ENCODE results near the gene COL23A1. TPM values are rescaled to one million over a fixed set of nuclear protein-coding genes. Genes with fewer than 3 reads are reported as not detected.
A peak's percentile ranks its signal among the peaks of the same experiment; 100 is the strongest.
"Not testable (repeated sequence)": the region's sequence is repeated elsewhere in the genome, so short reads cannot be mapped to it uniquely, and the experiment has no call there.

COL23A1 gene
- total RNA-seq, 1 experiment from 2014 or later = 5.7 TPM

GRCh38 chr5:178244576-178244975, 345.6 kb downstream of the COL23A1 start:
- peaks cover 71% of the 10 kb centered on the region for H3K4me1 ChIP-seq (ENCODE audit: low read length)
- H3K9ac ChIP-seq (ENCODE audit: low read length) = peak overlapping the region; percentile 56
- peak overlapping the region; percentile 83 for H3K27ac ChIP-seq (ENCODE audit: low read length)
- no peaks in the 10 kb centered on the region for H4K20me1 ChIP-seq (ENCODE audit: insufficient read depth, low read depth, low read length)
- H3K4me2 ChIP-seq (ENCODE audit: low read depth, low read length, poor library complexity, severe bottlenecking) = peak overlapping the region; percentile 20
- H2AFZ ChIP-seq (ENCODE audit: low read length) = no peak overlapping the region
- no peaks in the 10 kb centered on the region for H3K79me2 ChIP-seq (ENCODE audit: low read length)
- no peaks in the 10 kb centered on the region for H3K27me3 ChIP-seq (ENCODE audit: low read length)
- no peaks in the 10 kb centered on the region for H3K9me2 ChIP-seq (replicated peaks; ENCODE audit: insufficient read depth, low read length)
- H3K36me3 ChIP-seq (ENCODE audit: insufficient read depth, low read length) = no peaks in the 10 kb centered on the region
- H3K4me3 ChIP-seq (ENCODE audit: low read length) = no peak overlapping the region
- DNase-seq = peak; percentile 48
- H3K9me3 ChIP-seq (ENCODE audit: low read length) = no peaks in the 10 kb centered on the region

- Histone ChIP-seq H3K36me3 (ENCODE audit: insufficient read depth, low read length) (no peaks in the 10 kb centered on the region), H3K4me1 (ENCODE audit: low read length) (peaks cover 68% of the 10 kb centered on the region), H3K27ac (ENCODE audit: low read length) (no peak overlapping the region), H3K4me2 (ENCODE audit: low read depth, low read length, poor library complexity, severe bottlenecking) (no peak overlapping the region), H3K4me3 (ENCODE audit: low read length) (no peak overlapping the region), H3K9me2 (replicated peaks; ENCODE audit: insufficient read depth, low read length) (no peaks in the 10 kb centered on the region), H3K9ac (ENCODE audit: low read length) (no peak overlapping the region), H3K27me3 (ENCODE audit: low read length) (no peaks in the 10 kb centered on the region), H2AFZ (ENCODE audit: low read length) (no peak overlapping the region), H4K20me1 (ENCODE audit: insufficient read depth, low read depth, low read length) (no peaks in the 10 kb centered on the region), H3K9me3 (ENCODE audit: low read length) (no peaks in the 10 kb centered on the region), H3K79me2 (ENCODE audit: low read length) (no peaks in the 10 kb centered on the region)
- peak; percentile 38 for DNase-seq
These were observed 347.8 kb downstream of the COL23A1 start for GRCh38 chr5:178242416-178242815.

DNA sequence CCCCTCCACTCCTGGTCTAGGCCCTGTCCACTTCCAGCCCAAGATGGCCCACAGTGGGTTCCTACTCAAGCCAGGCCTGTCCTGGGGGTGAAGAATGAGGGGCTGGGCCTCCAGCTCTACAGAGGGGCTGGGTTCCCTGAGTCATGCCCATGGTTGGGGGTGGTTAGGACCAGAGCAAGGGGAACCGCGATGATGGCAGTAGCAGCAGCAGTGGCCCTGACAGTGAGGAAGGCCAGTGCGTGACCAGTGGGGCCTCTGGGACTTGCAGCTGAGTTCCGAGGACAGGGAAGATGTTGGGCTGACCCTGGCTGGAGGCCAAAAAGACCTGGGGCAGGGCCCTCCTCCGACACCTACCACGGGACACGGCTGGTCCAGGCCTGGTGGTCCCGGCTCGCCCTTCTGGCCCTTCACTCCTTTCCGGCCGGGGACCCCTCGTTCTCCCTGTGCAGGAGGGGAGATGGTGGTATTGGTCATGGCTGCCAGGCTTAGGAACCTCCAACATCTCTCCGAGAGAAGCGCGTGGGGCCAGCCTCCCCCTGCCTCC, 348.4 kb downstream of the COL23A1 start:
- Histone ChIP-seq H3K4me3 (ENCODE audit: low read length) (no peak overlapping the region), H3K9me3 (ENCODE audit: low read length) (no peaks in the 10 kb centered on the region), H3K79me2 (ENCODE audit: low read length) (no peaks in the 10 kb centered on the region), H3K27me3 (ENCODE audit: low read length) (no peaks in the 10 kb centered on the region), H2AFZ (ENCODE audit: low read length) (no peak overlapping the region), H3K36me3 (ENCODE audit: insufficient read depth, low read length) (no peaks in the 10 kb centered on the region), H3K4me1 (ENCODE audit: low read length) (peaks cover 61% of the 10 kb centered on the region), H3K27ac (ENCODE audit: low read length) (no peak overlapping the region), H3K9ac (ENCODE audit: low read length) (no peak overlapping the region), H4K20me1 (ENCODE audit: insufficient read depth, low read depth, low read length) (no peaks in the 10 kb centered on the region), H3K9me2 (replicated peaks; ENCODE audit: insufficient read depth, low read length) (no peaks in the 10 kb centered on the region), H3K4me2 (ENCODE audit: low read depth, low read length, poor library complexity, severe bottlenecking) (no peak overlapping the region)
- DNase-seq = no peak

GRCh38 chr5:178241231-178241663, 348.9 kb downstream of the COL23A1 start:
- no peak overlapping the region for H3K4me2 ChIP-seq (ENCODE audit: low read depth, low read length, poor library complexity, severe bottlenecking)
- no peak overlapping the region for H2AFZ ChIP-seq (ENCODE audit: low read length)
- DNase-seq = no peak

DNA sequence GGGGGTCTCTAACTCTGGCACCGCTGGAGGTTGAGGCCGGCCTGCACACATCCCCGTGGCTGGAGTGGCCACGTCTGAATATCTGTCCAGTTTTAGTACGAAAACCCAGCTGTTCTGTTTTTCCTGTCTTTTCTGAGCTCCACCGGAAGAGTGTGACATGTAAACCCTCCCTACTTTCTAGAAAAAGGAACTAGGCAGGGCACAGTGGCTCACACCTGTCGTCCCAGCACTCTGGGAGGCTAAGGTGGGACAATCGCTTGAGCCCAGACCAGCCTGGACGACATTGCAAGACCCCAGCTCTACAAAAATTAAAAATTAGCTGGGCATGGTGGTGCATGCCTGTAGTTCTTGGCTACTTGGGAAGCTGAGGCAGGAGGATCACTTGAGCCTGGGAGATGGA, 349.4 kb downstream of the COL23A1 start:
- Histone ChIP-seq H3K79me2 (ENCODE audit: low read length) (no peaks in the 10 kb centered on the region), H4K20me1 (ENCODE audit: insufficient read depth, low read depth, low read length) (no peaks in the 10 kb centered on the region), H3K36me3 (ENCODE audit: insufficient read depth, low read length) (no peaks in the 10 kb centered on the region), H3K4me1 (ENCODE audit: low read length) (peaks cover 51% of the 10 kb centered on the region), H2AFZ (ENCODE audit: low read length) (no peak overlapping the region), H3K4me3 (ENCODE audit: low read length) (no peak overlapping the region), H3K27ac (ENCODE audit: low read length) (peak overlapping the region; percentile 68), H3K9me3 (ENCODE audit: low read length) (no peaks in the 10 kb centered on the region), H3K9ac (ENCODE audit: low read length) (no peak overlapping the region), H3K27me3 (ENCODE audit: low read length) (no peaks in the 10 kb centered on the region), H3K9me2 (replicated peaks; ENCODE audit: insufficient read depth, low read length) (no peaks in the 10 kb centered on the region), H3K4me2 (ENCODE audit: low read depth, low read length, poor library complexity, severe bottlenecking) (no peak overlapping the region)
- DNase-seq = no peak

More at GRCh38 chr5:178241231-178241663, 348.9 kb downstream of the COL23A1 start:
- no peaks in the 10 kb centered on the region for H3K9me3 ChIP-seq (ENCODE audit: low read length)
- no peaks in the 10 kb centered on the region for H3K9me2 ChIP-seq (replicated peaks; ENCODE audit: insufficient read depth, low read length)
- H3K79me2 ChIP-seq (ENCODE audit: low read length) = no peaks in the 10 kb centered on the region
- H3K27me3 ChIP-seq (ENCODE audit: low read length) = no peaks in the 10 kb centered on the region
- H3K27ac ChIP-seq (ENCODE audit: low read length) = peak overlapping the region; percentile 68
- no peaks in the 10 kb centered on the region for H4K20me1 ChIP-seq (ENCODE audit: insufficient read depth, low read depth, low read length)
- peaks cover 56% of the 10 kb centered on the region for H3K4me1 ChIP-seq (ENCODE audit: low read length)
- H3K9ac ChIP-seq (ENCODE audit: low read length) = no peak overlapping the region
- no peak overlapping the region for H3K4me3 ChIP-seq (ENCODE audit: low read length)
- H3K36me3 ChIP-seq (ENCODE audit: insufficient read depth, low read length) = no peaks in the 10 kb centered on the region

DNA sequence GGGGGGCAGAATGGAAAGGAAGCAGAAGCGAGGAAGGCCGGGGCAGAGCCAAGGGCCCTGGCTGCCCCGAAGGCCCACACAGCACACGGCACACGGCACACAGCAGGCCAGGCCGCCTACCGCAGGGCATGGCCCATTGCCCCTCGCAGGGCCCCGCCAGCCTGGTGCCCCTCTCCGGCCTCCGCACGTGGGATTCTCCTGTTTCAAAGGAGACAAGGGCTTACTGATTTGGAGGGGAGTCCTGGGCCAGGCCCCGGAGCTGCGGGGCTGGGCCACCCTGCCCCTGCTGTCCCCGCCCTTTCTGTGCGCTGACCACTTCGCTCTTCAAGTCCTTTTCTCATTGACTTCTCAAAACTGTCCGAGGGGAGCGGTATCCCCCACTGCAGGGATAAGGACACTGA, 349.9 kb downstream of the COL23A1 start:
- Histone ChIP-seq H3K79me2 (ENCODE audit: low read length) (no peaks in the 10 kb centered on the region), H3K9me2 (replicated peaks; ENCODE audit: insufficient read depth, low read length) (no peaks in the 10 kb centered on the region), H4K20me1 (ENCODE audit: insufficient read depth, low read depth, low read length) (no peaks in the 10 kb centered on the region), H3K4me2 (ENCODE audit: low read depth, low read length, poor library complexity, severe bottlenecking) (no peak overlapping the region), H2AFZ (ENCODE audit: low read length) (no peak overlapping the region), H3K27ac (ENCODE audit: low read length) (peak overlapping the region; percentile 68), H3K36me3 (ENCODE audit: insufficient read depth, low read length) (no peaks in the 10 kb centered on the region), H3K4me3 (ENCODE audit: low read length) (no peak overlapping the region), H3K9ac (ENCODE audit: low read length) (no peak overlapping the region), H3K27me3 (ENCODE audit: low read length) (no peaks in the 10 kb centered on the region), H3K9me3 (ENCODE audit: low read length) (no peaks in the 10 kb centered on the region), H3K4me1 (ENCODE audit: low read length) (peaks cover 48% of the 10 kb centered on the region)
- no peak for DNase-seq

GRCh38 chr5:178239626-178240301, 350.4 kb downstream of the COL23A1 start:
- Histone ChIP-seq H3K9ac (ENCODE audit: low read length) (peak overlapping the region; percentile 33; the same call in 1 of the 2 replicates), H3K4me1 (ENCODE audit: low read length) (peaks cover 48% of the 10 kb centered on the region), H3K27ac (ENCODE audit: low read length) (peak overlapping the region; percentile 92)
- not testable (repeated sequence) for H3K4me2 ChIP-seq (ENCODE audit: low read depth, low read length, poor library complexity, severe bottlenecking); H2AFZ ChIP-seq (ENCODE audit: low read length); H4K20me1 ChIP-seq (ENCODE audit: insufficient read depth, low read depth, low read length); H3K9me2 ChIP-seq (replicated peaks; ENCODE audit: insufficient read depth, low read length); H3K9me3 ChIP-seq (ENCODE audit: low read length); H3K4me3 ChIP-seq (ENCODE audit: low read length); H3K27me3 ChIP-seq (ENCODE audit: low read length); H3K79me2 ChIP-seq (ENCODE audit: low read length); H3K36me3 ChIP-seq (ENCODE audit: insufficient read depth, low read length)
- peak; percentile 38 for DNase-seq

GRCh38 chr5:178238711-178239592, 351.2 kb downstream of the COL23A1 start:
- peak; percentile 55 for DNase-seq
- no peaks in the 10 kb centered on the region for H4K20me1 ChIP-seq (ENCODE audit: insufficient read depth, low read depth, low read length)
- H3K9ac ChIP-seq (ENCODE audit: low read length) = peak overlapping the region; percentile 71
- peak overlapping the region; percentile 42 for H3K4me2 ChIP-seq (ENCODE audit: low read depth, low read length, poor library complexity, severe bottlenecking)
- H3K9me3 ChIP-seq (ENCODE audit: low read length) = no peaks in the 10 kb centered on the region
- H3K27ac ChIP-seq (ENCODE audit: low read length) = peak overlapping the region; percentile 92
- no peak overlapping the region for H2AFZ ChIP-seq (ENCODE audit: low read length)
- H3K36me3 ChIP-seq (ENCODE audit: insufficient read depth, low read length) = no peaks in the 10 kb centered on the region
- no peaks in the 10 kb centered on the region for H3K9me2 ChIP-seq (replicated peaks; ENCODE audit: insufficient read depth, low read length)
- no peak overlapping the region for H3K4me3 ChIP-seq (ENCODE audit: low read length)
- no peaks in the 10 kb centered on the region for H3K27me3 ChIP-seq (ENCODE audit: low read length)
- no peaks in the 10 kb centered on the region for H3K79me2 ChIP-seq (ENCODE audit: low read length)
- H3K4me1 ChIP-seq (ENCODE audit: low read length) = peaks cover 46% of the 10 kb centered on the region
